GM23248 (cell line): ENCODE data around the gene U2AF1L4. TPM values are rescaled to one million over a fixed set of nuclear protein-coding genes. Genes with fewer than 3 reads are reported as not detected.
A peak's percentile ranks its signal among the peaks of the same experiment; 100 is the strongest.

Source experiments
- DNase-seq: peaks from one replicate; pipeline ENCODE4 v3.0.0-alpha.2; 2015
- H2AFZ ChIP-seq: fragments of 200-600 bp; sonication (generic); 2 replicates; pipeline ENCODE4 v1.6.1; 2016; ENCODE audit warnings: antibody characterized with exemption
- H3F3A ChIP-seq: fragments of 200-600 bp; sonication (generic); 2 replicates; pipeline ENCODE4 v1.6.1; 2016; ENCODE audit warnings: mild to moderate bottlenecking, antibody characterized with exemption, mixed run types; ENCODE audit not compliant: insufficient read depth
- H3K27ac ChIP-seq: fragments of 200-600 bp; sonication (generic); 2 replicates; pipeline ENCODE4 v1.5.1; 2016; ENCODE audit warnings: mild to moderate bottlenecking
- H3K27me3 ChIP-seq: fragments of 200-600 bp; sonication (generic); replicated peaks from 2 replicates; pipeline ENCODE4 v1.6.1; 2016; ENCODE audit warnings: mild to moderate bottlenecking; ENCODE audit not compliant: insufficient read depth
- H3K36me3 ChIP-seq: fragments of 200-600 bp; sonication (generic); 2 replicates; pipeline ENCODE4 v1.6.1; 2016; ENCODE audit warnings: low read depth, mild to moderate bottlenecking
- H3K4me1 ChIP-seq: fragments of 200-600 bp; sonication (generic); 2 replicates; pipeline ENCODE4 v1.6.1; 2016; ENCODE audit warnings: mild to moderate bottlenecking; ENCODE audit not compliant: insufficient read depth
- H3K4me2 ChIP-seq: fragments of 200-600 bp; sonication (generic); one replicate; pipeline ENCODE4 v1.6.1; 2016; ENCODE audit warnings: mild to moderate bottlenecking; ENCODE audit not compliant: unreplicated experiment
- H3K4me3 ChIP-seq: fragments of 200-600 bp; sonication (generic); 2 replicates; pipeline ENCODE4 v1.5.1; 2016; ENCODE audit warnings: mild to moderate bottlenecking
- H3K79me2 ChIP-seq: fragments of 200-600 bp; sonication (generic); 2 replicates; pipeline ENCODE4 v1.6.1; 2016; ENCODE audit warnings: mild to moderate bottlenecking; ENCODE audit not compliant: insufficient read depth
- H3K9ac ChIP-seq: fragments of 200-600 bp; sonication (generic); 2 replicates; pipeline ENCODE4 v1.6.1; 2016; ENCODE audit warnings: mild to moderate bottlenecking
- H3K9me2 ChIP-seq: fragments of 200-600 bp; sonication (generic); 2 replicates; pipeline ENCODE4 v1.6.1; 2016; ENCODE audit warnings: mixed run types, mild to moderate bottlenecking, moderate library complexity; ENCODE audit not compliant: insufficient read depth
- H3K9me3 ChIP-seq: fragments of 200-600 bp; sonication (generic); one replicate; pipeline ENCODE4 v1.6.1; 2017; ENCODE audit warnings: low read depth
- H4K20me1 ChIP-seq: fragments of 200-600 bp; sonication (generic); 2 replicates; pipeline ENCODE4 v1.6.0; 2016; ENCODE audit not compliant: insufficient read depth
- EZH2 ChIP-seq: fragments of 200-600 bp; sonication (generic); IDR thresholded peaks from 2 replicates; pipeline ENCODE4 v1.6.1; 2018; ENCODE audit warnings: antibody characterized with exemption, mild to moderate bottlenecking; ENCODE audit not compliant: insufficient read depth, poor library complexity, severe bottlenecking
- EZH2phosphoT487 ChIP-seq: fragments of 200-600 bp; sonication (generic); IDR thresholded peaks from 2 replicates; pipeline ENCODE4 v1.6.1; 2018; ENCODE audit warnings: antibody characterized with exemption, moderate library complexity, mild to moderate bottlenecking, low read depth; ENCODE audit not compliant: insufficient read depth
- WGBS, 2 experiments: methylation state at CpG; one replicate each; pipeline ENCODE4 v1.1.6; 2015 to 2017; ENCODE audit warnings: low lambda C conversion rate in 2 of 2, low coverage in 1 of 2; ENCODE audit errors: missing lambda C conversion rate in 2 of 2; 5-methylcytosine and 5-hydroxymethylcytosine counted together
- in situ Hi-C: fragments of 300-500 bp; cut with MboI; formaldehyde crosslinking; loops from 2 replicates; pipeline ENCODE4 v1.15.0; 2020
- polyA plus RNA-seq: library from polyadenylated mRNA; unstranded; fragments of >200 nt; fragmentation: Nextera tagmentation; extraction: Ambion mirVana; gene quantifications from 2 replicates; pipeline ENCODE4 v1.2.1, GENCODE V29; 2016
- total RNA-seq: library from RNA; depleted of rRNA; stranded (reverse); fragments of >200 nt; shearing (Covaris generic); gene quantifications from 2 replicates; pipeline ENCODE4 v1.2.3, GENCODE V29; 2014

The U2AF1L4 gene
- total and polyA plus RNA-seq, 2 experiments from 2014 or later: 18.8 to 25.3 TPM

GRCh38 chr19:35759697-35760096 is 14.5 kb upstream of the U2AF1L4 start:
- Histone ChIP-seq H4K20me1 (no peaks in the 10 kb centered on the region), H3K4me1 (peaks cover 21% of the 10 kb centered on the region), H3K36me3 (peaks cover 10% of the 10 kb centered on the region; the same call in 1 of the 2 replicates), H3K9me2 (no peaks in the 10 kb centered on the region), H3K9me3 (no peaks in the 10 kb centered on the region), H3F3A (peaks cover 3% of the 10 kb centered on the region; the same call in 1 of the 2 replicates), H3K27ac (no peak overlapping the region), H3K9ac (no peak overlapping the region), H3K27me3 (no peaks in the 10 kb centered on the region), H2AFZ (no peak overlapping the region), H3K4me3 (no peak overlapping the region), H3K79me2 (peaks cover 31% of the 10 kb centered on the region), H3K4me2 (no peak overlapping the region)
- WGBS, 2 experiments: 96 to 97% methylated on average over 2 of the region's 2 CpGs
- in situ Hi-C loops: no loop called here
- no peak for DNase-seq
- TF ChIP-seq EZH2phosphoT487: no peak
- TF ChIP-seq EZH2: no peak

- TF ChIP-seq EZH2phosphoT487 (no peak), EZH2 (no peak)
- Histone ChIP-seq H3K9ac (peak within 1 kb of the TSS; percentile 95), H3K36me3 (peaks cover 10% of the 10 kb centered on the region; the same call in 1 of the 2 replicates), H3K79me2 (peaks cover 31% of the 10 kb centered on the region), H3K9me2 (no peaks in the 10 kb centered on the region), H3K9me3 (no peaks in the 10 kb centered on the region), H3K27me3 (no peaks in the 10 kb centered on the region), H3K4me2 (peak within 1 kb of the TSS; percentile 91), H4K20me1 (no peaks in the 10 kb centered on the region), H3F3A (peaks cover 3% of the 10 kb centered on the region; the same call in 1 of the 2 replicates), H3K4me3 (peak within 1 kb of the TSS; percentile 84), H3K4me1 (peaks cover 21% of the 10 kb centered on the region), H2AFZ (peak within 1 kb of the TSS; percentile 79), H3K27ac (peak within 1 kb of the TSS; percentile 97)
- peak; percentile 99 for DNase-seq
- WGBS, 2 experiments: 0 to 1% methylated on average over 53 of the region's 53 CpGs
- in situ Hi-C loops: no loop called here
Observed at GRCh38 chr19:35757749-35758608, 12.8 kb upstream of the U2AF1L4 start, which contains the start of gene PROSER3. TSS of gene PROSER3 (plus strand) at chr19:35758176. CDS start at chr19:35758216, 40 bp downstream.

GRCh38 chr19:35757231-35757748 is 12.1 kb upstream of the U2AF1L4 start:
- H4K20me1 ChIP-seq: no peaks in the 10 kb centered on the region
- peaks cover 21% of the 10 kb centered on the region for H3K4me1 ChIP-seq
- 1 to 2% methylated on average over 19 of the region's 19 CpGs for WGBS, 2 experiments
- peaks cover 31% of the 10 kb centered on the region for H3K79me2 ChIP-seq
- peak overlapping the region; percentile 86 for H3K9ac ChIP-seq
- H3K9me3 ChIP-seq: no peaks in the 10 kb centered on the region
- no peaks in the 10 kb centered on the region for H3K27me3 ChIP-seq
- TF ChIP-seq EZH2phosphoT487 (no peak), EZH2 (no peak)
- H3K36me3 ChIP-seq: peaks cover 9% of the 10 kb centered on the region; the same call in 1 of the 2 replicates
- H2AFZ ChIP-seq: peak overlapping the region; percentile 42
- H3K4me3 ChIP-seq: peak overlapping the region; percentile 84
- peak; percentile 93 for DNase-seq
- H3F3A ChIP-seq: peaks cover 3% of the 10 kb centered on the region; the same call in 1 of the 2 replicates
- H3K9me2 ChIP-seq: no peaks in the 10 kb centered on the region
- peak overlapping the region; percentile 97 for H3K27ac ChIP-seq
- in situ Hi-C loops: no loop called here
- H3K4me2 ChIP-seq: peak overlapping the region; percentile 91

- H3K36me3 ChIP-seq: peaks cover 4% of the 10 kb centered on the region; the same call in 1 of the 2 replicates
- 3 to 4% methylated on average over 36 to 49 of the region's 52 CpGs for WGBS, 2 experiments
- H3K4me1 ChIP-seq: peaks cover 21% of the 10 kb centered on the region
- peak within 1 kb of the TSS; percentile 91 for H3K4me2 ChIP-seq
- peak within 1 kb of the TSS; percentile 42 for H2AFZ ChIP-seq
- H4K20me1 ChIP-seq: no peaks in the 10 kb centered on the region
- peak within 1 kb of the TSS; percentile 86 for H3K9ac ChIP-seq
- TF ChIP-seq EZH2phosphoT487 (no peak), EZH2 (no peak)
- H3K9me2 ChIP-seq: no peaks in the 10 kb centered on the region
- no peaks in the 10 kb centered on the region for H3K27me3 ChIP-seq
- peak; percentile 80 for DNase-seq
- H3K4me3 ChIP-seq: peak within 1 kb of the TSS; percentile 84
- H3K79me2 ChIP-seq: peaks cover 31% of the 10 kb centered on the region
- H3K27ac ChIP-seq: peak within 1 kb of the TSS; percentile 97
- peaks cover 3% of the 10 kb centered on the region; the same call in 1 of the 2 replicates for H3F3A ChIP-seq
- in situ Hi-C loops: no loop called here
- no peaks in the 10 kb centered on the region for H3K9me3 ChIP-seq
Observed at GRCh38 chr19:35756377-35757230, 11.4 kb upstream of the U2AF1L4 start, which contains the start of gene HSPB6. TSS of gene HSPB6 (minus strand) at chr19:35757029. CDS start at chr19:35757008, 21 bp downstream.
